Lower lobe of right lung (tissue), 2 donors: ENCODE results near the gene MRPL45. TPM values are rescaled to one million over a fixed set of nuclear protein-coding genes. Genes with fewer than 3 reads are reported as not detected.
A peak's percentile ranks its signal among the peaks of the same experiment; 100 is the strongest.

Experiments
- ATAC-seq, 2 donors: fragments of 200-7000 bp; cut with Tn5 transposase; one replicate each; pipeline ENCODE4 v1.9.1; 2020 to 2022; ENCODE audit warnings: mild to moderate bottlenecking in 2 of 2, moderate library complexity in 2 of 2
- DNase-seq: peaks from one replicate; pipeline ENCODE4 v3.0.0-alpha.2; 2020
- H3K27ac ChIP-seq: fragments of 200-600 bp; one replicate; pipeline ENCODE4 v1.8.0; 2022
- H3K27me3 ChIP-seq: fragments of 200-600 bp; one replicate; pipeline ENCODE4 v1.8.0; 2022; ENCODE audit warnings: low read depth
- H3K36me3 ChIP-seq: fragments of 200-600 bp; one replicate; pipeline ENCODE4 v1.8.0; 2022; ENCODE audit warnings: mild to moderate bottlenecking
- H3K4me1 ChIP-seq: fragments of 200-600 bp; one replicate; pipeline ENCODE4 v1.8.0; 2022
- H3K4me3 ChIP-seq: fragments of 200-600 bp; one replicate; pipeline ENCODE4 v1.8.0; 2022; ENCODE audit warnings: mild to moderate bottlenecking
- H3K9me3 ChIP-seq: fragments of 200-600 bp; one replicate; pipeline ENCODE4 v1.8.0; 2022
- intact Hi-C: fragments of 100-400 bp; cut with DNase I; formaldehyde crosslinking; loops from one replicate; pipeline ENCODE4 v1.11.0; 2022
- total RNA-seq: library from RNA; stranded (reverse); fragmentation: NEBNext Ultra II Directional; extraction: Animal tissue kit (Norgen Biotek cat#: 25700); gene quantifications from one replicate; pipeline ENCODE4 v1.2.1, GENCODE V29; 2021
- TF ChIP-seq, protein P1 (sequence below): fragments of 200-600 bp; IDR thresholded peaks from one replicate; pipeline ENCODE4 v1.8.0; 2022; ENCODE audit warnings: antibody characterized with exemption, mild to moderate bottlenecking
- donor health status: DM: no; HTN: yes; CAD: no; lungs with severe emphysema.

MRPL45 gene
- total RNA-seq, 1 donor from 2014 or later, result 26.7 TPM

DNA sequence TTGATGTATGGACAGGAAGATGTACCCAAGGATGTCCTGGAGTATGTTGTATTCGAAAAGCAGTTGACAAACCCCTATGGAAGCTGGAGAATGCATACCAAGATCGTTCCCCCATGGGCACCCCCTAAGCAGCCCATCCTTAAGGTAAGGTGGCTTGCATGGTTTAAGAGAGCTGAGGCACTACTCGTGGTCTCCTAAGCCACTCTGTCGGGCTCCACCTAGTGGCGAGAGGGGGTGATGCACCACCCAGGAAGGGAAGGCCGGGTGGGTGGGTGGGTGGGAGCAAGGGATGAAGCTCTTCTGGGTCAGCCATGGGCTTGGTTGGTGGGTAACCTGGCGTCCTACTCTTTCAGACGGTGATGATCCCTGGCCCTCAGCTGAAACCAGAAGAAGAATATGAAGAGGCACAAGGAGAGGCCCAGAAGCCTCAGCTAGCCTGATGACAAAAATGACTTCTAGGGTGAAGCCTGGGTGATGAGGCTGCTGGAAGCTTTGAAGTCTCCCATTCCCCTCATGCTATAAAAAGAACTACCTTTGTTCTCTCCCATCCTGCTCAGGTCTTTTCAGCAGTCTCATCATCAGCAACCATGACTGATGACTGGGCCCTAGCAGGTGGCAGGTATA is 25.3 kb downstream of the MRPL45 start:
- DNase-seq, result peak; percentile 78
- ATAC-seq, result peak; percentile 72 to 75
- TF ChIP-seq, protein P1, sequence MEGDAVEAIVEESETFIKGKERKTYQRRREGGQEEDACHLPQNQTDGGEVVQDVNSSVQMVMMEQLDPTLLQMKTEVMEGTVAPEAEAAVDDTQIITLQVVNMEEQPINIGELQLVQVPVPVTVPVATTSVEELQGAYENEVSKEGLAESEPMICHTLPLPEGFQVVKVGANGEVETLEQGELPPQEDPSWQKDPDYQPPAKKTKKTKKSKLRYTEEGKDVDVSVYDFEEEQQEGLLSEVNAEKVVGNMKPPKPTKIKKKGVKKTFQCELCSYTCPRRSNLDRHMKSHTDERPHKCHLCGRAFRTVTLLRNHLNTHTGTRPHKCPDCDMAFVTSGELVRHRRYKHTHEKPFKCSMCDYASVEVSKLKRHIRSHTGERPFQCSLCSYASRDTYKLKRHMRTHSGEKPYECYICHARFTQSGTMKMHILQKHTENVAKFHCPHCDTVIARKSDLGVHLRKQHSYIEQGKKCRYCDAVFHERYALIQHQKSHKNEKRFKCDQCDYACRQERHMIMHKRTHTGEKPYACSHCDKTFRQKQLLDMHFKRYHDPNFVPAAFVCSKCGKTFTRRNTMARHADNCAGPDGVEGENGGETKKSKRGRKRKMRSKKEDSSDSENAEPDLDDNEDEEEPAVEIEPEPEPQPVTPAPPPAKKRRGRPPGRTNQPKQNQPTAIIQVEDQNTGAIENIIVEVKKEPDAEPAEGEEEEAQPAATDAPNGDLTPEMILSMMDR, result peak; percentile 90

DNA sequence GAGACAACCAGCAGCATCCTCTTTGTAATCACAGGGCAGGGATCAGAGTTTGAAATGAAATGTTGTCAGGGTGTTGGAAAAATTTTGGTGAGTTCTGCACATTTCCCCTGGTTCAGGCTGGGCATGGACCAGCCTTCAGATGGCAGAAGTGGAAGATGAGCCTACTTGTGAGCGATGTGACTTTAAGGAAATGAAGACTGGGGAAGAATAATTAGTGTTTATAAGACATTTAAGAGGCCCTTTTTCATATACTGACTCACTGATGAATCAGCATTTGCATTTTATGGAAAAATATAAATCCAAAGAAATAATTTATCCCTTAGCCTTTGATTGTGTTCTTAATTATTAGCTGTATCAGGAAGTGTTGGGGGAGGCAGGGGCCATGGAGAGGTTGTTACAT is 25.9 kb downstream of the MRPL45 start:
- Histone ChIP-seq H3K27me3 (no peaks in the 10 kb centered on the region), H3K36me3 (peaks cover 46% of the 10 kb centered on the region), H3K4me3 (no peak overlapping the region), H3K4me1 (peaks cover 24% of the 10 kb centered on the region), H3K27ac (no peak overlapping the region), H3K9me3 (no peaks in the 10 kb centered on the region)
- TF ChIP-seq, protein P1, result no peak
- ATAC-seq (no peak), DNase-seq (no peak)
- intact Hi-C loops, result no loop called here

More for the DNA sequence above, 25.3 kb downstream of the MRPL45 start:
- Histone ChIP-seq H3K4me3 (no peak overlapping the region), H3K9me3 (no peaks in the 10 kb centered on the region), H3K27me3 (no peaks in the 10 kb centered on the region), H3K4me1 (peaks cover 24% of the 10 kb centered on the region), H3K36me3 (peaks cover 46% of the 10 kb centered on the region), H3K27ac (no peak overlapping the region)
- intact Hi-C loops, result no loop called here

DNA sequence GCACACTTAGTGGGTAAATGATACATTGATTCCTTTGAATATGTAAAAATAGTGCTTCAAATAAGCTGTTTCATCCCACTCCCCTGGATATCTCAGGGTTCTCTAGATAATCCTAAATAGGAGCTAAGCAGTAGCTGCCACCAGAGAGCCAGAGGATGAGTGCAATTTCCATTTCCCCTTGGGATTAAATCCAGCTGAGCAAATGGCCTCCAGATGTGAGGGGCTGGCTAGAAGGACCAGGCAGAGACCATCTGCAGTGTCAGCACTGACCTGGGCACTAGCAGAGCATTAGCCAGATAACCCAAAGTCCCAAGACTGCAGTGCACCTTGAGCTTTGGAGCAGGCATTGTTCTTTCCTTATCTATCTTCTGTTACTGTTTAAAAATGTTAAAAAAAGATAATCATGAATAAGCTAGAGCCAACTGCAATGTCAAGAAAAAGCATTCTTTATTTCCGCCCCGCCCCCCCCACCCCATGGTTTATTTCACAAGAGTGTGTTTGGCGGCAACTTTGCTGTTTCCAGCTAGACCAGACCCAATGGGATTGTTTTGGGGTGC is 27.3 kb downstream of the MRPL45 start:
- no peak for ATAC-seq
- no peak for DNase-seq
- no peaks in the 10 kb centered on the region for H3K9me3 ChIP-seq
- intact Hi-C loops, result no loop called here
- peaks cover 43% of the 10 kb centered on the region for H3K36me3 ChIP-seq
- TF ChIP-seq, protein P1, result no peak
- no peak overlapping the region for H3K27ac ChIP-seq
- H3K4me1 ChIP-seq, result peaks cover 24% of the 10 kb centered on the region
- no peak overlapping the region for H3K4me3 ChIP-seq
- no peaks in the 10 kb centered on the region for H3K27me3 ChIP-seq

DNA sequence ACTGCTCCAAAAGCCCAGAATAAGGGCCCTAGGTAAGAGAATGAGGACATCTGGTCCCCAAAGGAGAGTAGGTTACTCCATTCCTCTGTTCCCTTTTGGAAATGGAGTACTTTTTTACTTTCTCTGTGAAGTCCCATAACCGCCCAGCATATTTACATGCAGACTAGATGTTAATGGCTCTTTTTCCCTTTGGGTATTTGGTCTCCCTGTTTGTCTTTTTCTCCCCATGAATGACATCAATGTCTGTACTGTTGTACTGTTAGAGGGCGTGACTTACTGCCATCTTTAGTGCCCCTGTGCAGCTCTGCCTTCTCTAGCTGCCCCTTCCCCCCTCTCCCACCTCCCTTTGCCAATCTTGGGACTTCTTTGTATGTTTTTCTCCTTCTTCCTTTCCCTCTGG is 27.8 kb downstream of the MRPL45 start:
- TF ChIP-seq, protein P1, result no peak
- no peak for ATAC-seq
- H3K9me3 ChIP-seq, result no peaks in the 10 kb centered on the region
- peaks cover 37% of the 10 kb centered on the region for H3K36me3 ChIP-seq
- peaks cover 24% of the 10 kb centered on the region for H3K4me1 ChIP-seq
- no peak overlapping the region for H3K4me3 ChIP-seq
- H3K27ac ChIP-seq, result no peak overlapping the region
- intact Hi-C loops, result no loop called here
- no peak for DNase-seq
- H3K27me3 ChIP-seq, result no peaks in the 10 kb centered on the region

DNA sequence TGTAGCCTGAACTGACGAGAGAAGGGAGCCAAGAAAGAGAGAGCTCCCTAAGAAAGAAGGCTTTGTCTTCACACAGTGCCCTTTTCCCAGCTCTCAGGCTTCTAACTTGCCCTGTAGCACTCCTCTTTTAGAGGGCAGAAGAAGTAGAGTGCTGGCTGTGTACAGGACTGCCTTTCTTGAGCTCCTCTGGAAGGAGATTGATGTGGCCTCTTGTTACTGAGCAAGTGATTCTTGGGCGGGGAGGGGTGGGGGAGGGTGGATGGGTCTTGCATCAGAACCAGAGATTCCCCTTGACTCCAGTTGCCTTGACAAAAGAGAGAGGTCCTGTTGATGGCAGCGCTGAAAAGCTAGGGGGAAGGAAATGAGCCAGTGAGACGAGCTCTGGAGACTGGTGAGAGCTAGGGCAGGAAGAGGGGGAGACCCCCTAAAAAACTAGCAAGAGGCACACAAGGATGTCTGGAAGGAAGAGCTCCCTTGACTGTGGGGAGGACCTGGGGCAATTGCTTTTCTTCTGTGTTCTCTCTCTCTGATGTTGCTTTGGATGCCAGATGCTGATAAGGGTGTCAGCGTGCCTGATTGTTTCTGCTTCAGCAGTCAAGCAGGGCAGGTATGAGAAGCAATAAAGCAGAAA is 28.4 kb downstream of the MRPL45 start:
- H3K4me1 ChIP-seq, result peaks cover 24% of the 10 kb centered on the region
- H3K9me3 ChIP-seq, result no peaks in the 10 kb centered on the region
- H3K27ac ChIP-seq, result no peak overlapping the region
- TF ChIP-seq, protein P1, result no peak
- DNase-seq, result no peak
- peaks cover 35% of the 10 kb centered on the region for H3K36me3 ChIP-seq
- no peak for ATAC-seq
- intact Hi-C loops, result no loop called here
- no peak overlapping the region for H3K4me3 ChIP-seq
- no peaks in the 10 kb centered on the region for H3K27me3 ChIP-seq
